ENCODE measurements around the gene PRM3. TPM values are rescaled to one million over a fixed set of nuclear protein-coding genes. Genes with fewer than 3 reads are reported as not detected.
A peak's percentile ranks its signal among the peaks of the same experiment; 100 is the strongest.

PRM3 gene
- polyA plus RNA-seq, 2 of the 4 experiments (the other 2 are of a cell fraction): not detected

GRCh38 chr16:11274964-11275363, 1.5 kb upstream of the PRM3 start:
- TF ChIP-seq HOXA7 (CRISPR knock-in tag; IDR thresholded peaks at IDR 0.05) (no peak), E2F6 (IDR thresholded peaks at IDR 0.05; ENCODE audit: borderline replicate concordance, low read depth) (no peak), PBX3 (IDR thresholded peaks at IDR 0.05) (no peak), RFX5 (IDR thresholded peaks at IDR 0.05) (no peak), BHLHE40 (IDR thresholded peaks at IDR 0.05; ENCODE audit: low read depth, low read length) (no peak), CHD2 (IDR thresholded peaks at IDR 0.05; ENCODE audit: low read length, partially characterized antibody) (no peak)
- TF ChIP-seq, protein P1, sequence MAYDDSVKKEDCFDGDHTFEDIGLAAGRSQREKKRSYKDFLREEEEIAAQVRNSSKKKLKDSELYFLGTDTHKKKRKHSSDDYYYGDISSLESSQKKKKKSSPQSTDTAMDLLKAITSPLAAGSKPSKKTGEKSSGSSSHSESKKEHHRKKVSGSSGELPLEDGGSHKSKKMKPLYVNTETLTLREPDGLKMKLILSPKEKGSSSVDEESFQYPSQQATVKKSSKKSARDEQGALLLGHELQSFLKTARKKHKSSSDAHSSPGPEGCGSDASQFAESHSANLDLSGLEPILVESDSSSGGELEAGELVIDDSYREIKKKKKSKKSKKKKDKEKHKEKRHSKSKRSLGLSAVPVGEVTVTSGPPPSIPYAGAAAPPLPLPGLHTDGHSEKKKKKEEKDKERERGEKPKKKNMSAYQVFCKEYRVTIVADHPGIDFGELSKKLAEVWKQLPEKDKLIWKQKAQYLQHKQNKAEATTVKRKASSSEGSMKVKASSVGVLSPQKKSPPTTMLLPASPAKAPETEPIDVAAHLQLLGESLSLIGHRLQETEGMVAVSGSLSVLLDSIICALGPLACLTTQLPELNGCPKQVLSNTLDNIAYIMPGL (CRISPR knock-in tag; IDR thresholded peaks at IDR 0.05; ENCODE audit: borderline replicate concordance): no peak
- CTCF ChIA-PET: interaction anchor here (1.1 to 4.3 kb wide), 2 partner anchors 17 to 311 kb away, joined by 3 to 20 read pairs; no protein-coding TSS in a partner anchor
- no peaks in the 10 kb centered on the region for H3K9me3 ChIP-seq
- no peak for FAIRE-seq
- DNase-seq (ENCODE audit: low read depth in 1 of 2, low spot score in 1 of 2): no peak
- no peak for ATAC-seq
- no peaks in the 10 kb centered on the region for H3K4me1 ChIP-seq
- H3K27ac ChIP-seq: no peak overlapping the region
- no peak overlapping the region for H3K4me3 ChIP-seq
- POLR2A ChIA-PET: no interaction called here
- no peak overlapping the region for H3K4me2 ChIP-seq
- 69% methylated on average over 7 of the region's 7 CpGs for WGBS (ENCODE audit: missing lambda C conversion rate)

- H3K9me3 ChIP-seq: no peaks in the 10 kb centered on the region
- FAIRE-seq: no peak
- H3K4me3 ChIP-seq: no peak overlapping the region
- H3K4me1 ChIP-seq: no peaks in the 10 kb centered on the region
- TF ChIP-seq GATA3 (IDR thresholded peaks at IDR 0.05; ENCODE audit: borderline replicate concordance) (no peak), POLR2A (IDR thresholded peaks at IDR 0.05; ENCODE audit: low read length) (no peak), ZSCAN20 (CRISPR knock-in tag; IDR thresholded peaks at IDR 0.05) (no peak), KDM5A (IDR thresholded peaks at IDR 0.05) (no peak), RAD21 (conservative IDR thresholded peaks at IDR 0.05 in 1 of 2, IDR thresholded peaks at IDR 0.05 in 1 of 2) (no peak), TP53 (CRISPR knock-in tag; IDR thresholded peaks at IDR 0.05) (no peak), PBX3 (IDR thresholded peaks at IDR 0.05) (no peak), RARB (CRISPR knock-in tag; IDR thresholded peaks at IDR 0.05) (no peak), ZFP36 (IDR thresholded peaks at IDR 0.05; ENCODE audit: borderline replicate concordance, partially characterized antibody) (no peak), BHLHE40 (IDR thresholded peaks at IDR 0.05; ENCODE audit: low read depth, low read length) (no peak)
- TF ChIP-seq, protein P2, sequence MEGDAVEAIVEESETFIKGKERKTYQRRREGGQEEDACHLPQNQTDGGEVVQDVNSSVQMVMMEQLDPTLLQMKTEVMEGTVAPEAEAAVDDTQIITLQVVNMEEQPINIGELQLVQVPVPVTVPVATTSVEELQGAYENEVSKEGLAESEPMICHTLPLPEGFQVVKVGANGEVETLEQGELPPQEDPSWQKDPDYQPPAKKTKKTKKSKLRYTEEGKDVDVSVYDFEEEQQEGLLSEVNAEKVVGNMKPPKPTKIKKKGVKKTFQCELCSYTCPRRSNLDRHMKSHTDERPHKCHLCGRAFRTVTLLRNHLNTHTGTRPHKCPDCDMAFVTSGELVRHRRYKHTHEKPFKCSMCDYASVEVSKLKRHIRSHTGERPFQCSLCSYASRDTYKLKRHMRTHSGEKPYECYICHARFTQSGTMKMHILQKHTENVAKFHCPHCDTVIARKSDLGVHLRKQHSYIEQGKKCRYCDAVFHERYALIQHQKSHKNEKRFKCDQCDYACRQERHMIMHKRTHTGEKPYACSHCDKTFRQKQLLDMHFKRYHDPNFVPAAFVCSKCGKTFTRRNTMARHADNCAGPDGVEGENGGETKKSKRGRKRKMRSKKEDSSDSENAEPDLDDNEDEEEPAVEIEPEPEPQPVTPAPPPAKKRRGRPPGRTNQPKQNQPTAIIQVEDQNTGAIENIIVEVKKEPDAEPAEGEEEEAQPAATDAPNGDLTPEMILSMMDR (IDR thresholded peaks at IDR 0.05): no peak
- TF ChIP-seq, protein P3, sequence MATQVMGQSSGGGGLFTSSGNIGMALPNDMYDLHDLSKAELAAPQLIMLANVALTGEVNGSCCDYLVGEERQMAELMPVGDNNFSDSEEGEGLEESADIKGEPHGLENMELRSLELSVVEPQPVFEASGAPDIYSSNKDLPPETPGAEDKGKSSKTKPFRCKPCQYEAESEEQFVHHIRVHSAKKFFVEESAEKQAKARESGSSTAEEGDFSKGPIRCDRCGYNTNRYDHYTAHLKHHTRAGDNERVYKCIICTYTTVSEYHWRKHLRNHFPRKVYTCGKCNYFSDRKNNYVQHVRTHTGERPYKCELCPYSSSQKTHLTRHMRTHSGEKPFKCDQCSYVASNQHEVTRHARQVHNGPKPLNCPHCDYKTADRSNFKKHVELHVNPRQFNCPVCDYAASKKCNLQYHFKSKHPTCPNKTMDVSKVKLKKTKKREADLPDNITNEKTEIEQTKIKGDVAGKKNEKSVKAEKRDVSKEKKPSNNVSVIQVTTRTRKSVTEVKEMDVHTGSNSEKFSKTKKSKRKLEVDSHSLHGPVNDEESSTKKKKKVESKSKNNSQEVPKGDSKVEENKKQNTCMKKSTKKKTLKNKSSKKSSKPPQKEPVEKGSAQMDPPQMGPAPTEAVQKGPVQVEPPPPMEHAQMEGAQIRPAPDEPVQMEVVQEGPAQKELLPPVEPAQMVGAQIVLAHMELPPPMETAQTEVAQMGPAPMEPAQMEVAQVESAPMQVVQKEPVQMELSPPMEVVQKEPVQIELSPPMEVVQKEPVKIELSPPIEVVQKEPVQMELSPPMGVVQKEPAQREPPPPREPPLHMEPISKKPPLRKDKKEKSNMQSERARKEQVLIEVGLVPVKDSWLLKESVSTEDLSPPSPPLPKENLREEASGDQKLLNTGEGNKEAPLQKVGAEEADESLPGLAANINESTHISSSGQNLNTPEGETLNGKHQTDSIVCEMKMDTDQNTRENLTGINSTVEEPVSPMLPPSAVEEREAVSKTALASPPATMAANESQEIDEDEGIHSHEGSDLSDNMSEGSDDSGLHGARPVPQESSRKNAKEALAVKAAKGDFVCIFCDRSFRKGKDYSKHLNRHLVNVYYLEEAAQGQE (IDR thresholded peaks at IDR 0.05): no peak
- H3K4me2 ChIP-seq: no peak overlapping the region
- WGBS (ENCODE audit: missing lambda C conversion rate): 56% methylated on average over 3 of the region's 3 CpGs
- CTCF ChIA-PET: interaction anchor here (4.3 to 9.1 kb wide), 2 partner anchors 17 to 310 kb away, joined by 20 to 66 read pairs; partner anchors contain the start of gene SOCS1
- POLR2A ChIA-PET: interaction anchor here (0.9 kb wide), 1 partner anchor 18 kb away, joined by 3 read pairs; the partner anchor contains the start of gene SOCS1
- H3K27ac ChIP-seq: no peak overlapping the region
- ATAC-seq: peak in 1 of 2 experiments; percentile 18; a peak in 1 of 6 replicates
- peak in 1 of 2 experiments; percentile 16 for DNase-seq (ENCODE audit: low read depth in 1 of 2, low spot score in 1 of 2)
Measured at GRCh38 chr16:11273721-11274324, 394 bp upstream of the PRM3 start.

Data from A549 (cell line).